ENCODE data around the gene RRBP1.

Gene RRBP1

DNA sequence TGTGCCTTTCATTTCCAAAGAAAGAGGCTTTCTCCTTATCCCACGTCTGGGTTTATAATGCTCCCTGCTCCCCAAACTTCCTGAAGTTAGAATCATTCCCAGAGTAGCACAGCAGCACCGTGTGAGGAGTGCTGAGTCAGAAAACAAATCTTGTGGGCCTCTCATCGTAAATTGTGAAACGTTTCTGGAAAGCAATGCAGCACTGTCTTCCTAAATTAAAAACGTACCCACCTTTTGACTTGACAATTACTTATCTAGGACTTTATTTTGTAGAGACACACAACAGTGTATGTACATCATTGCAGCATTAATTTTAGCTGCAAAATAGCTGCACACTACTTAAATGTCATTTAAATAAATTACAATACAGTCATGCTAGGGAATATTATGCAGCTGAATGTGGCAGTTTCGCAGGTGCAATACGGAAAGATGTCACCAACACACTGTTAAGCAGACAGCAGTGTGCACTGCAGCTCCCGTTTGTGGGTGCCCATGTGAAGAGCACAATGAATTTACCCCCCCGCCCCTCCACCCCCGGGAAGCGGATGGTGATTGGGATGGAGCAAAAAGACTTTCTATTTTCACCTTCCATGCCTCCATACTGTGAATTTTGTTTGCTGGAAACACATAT lies 30.8 kb downstream of the RRBP1 start:
- in situ Hi-C loops (cut with MboI; ENCODE audit: low sequenced_read_pairs), result no loop called here

- in situ Hi-C loops (cut with MboI; ENCODE audit: low sequenced_read_pairs), result no loop called here
Observed at GRCh38 chr20:17650301-17651128, 31.5 kb downstream of the RRBP1 start.

- in situ Hi-C loops (cut with MboI; ENCODE audit: low sequenced_read_pairs), result no loop called here
Observed at GRCh38 chr20:17648791-17649730, 33.0 kb downstream of the RRBP1 start.

DNA sequence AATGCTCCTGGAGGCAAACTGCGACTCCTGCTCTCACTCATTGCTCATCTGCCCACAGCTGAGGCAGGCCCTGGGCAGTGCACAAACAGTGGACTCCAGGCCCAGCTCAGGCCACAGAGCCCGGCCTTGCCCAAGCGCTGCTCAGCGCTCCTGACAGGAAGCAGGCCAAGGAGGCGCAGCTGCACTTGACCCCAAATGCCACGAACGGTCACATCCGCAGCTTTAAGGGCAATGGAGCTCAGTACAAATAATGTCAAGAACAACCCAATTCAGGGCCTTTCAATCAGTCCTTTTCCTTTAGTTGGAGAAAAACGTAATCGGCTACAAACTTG lies 33.8 kb downstream of the RRBP1 start:
- in situ Hi-C loops (cut with MboI; ENCODE audit: low sequenced_read_pairs), result no loop called here

GRCh38 chr20:17647391-17648314 lies 34.4 kb downstream of the RRBP1 start:
- in situ Hi-C loops (cut with MboI; ENCODE audit: low sequenced_read_pairs), result no loop called here

DNA sequence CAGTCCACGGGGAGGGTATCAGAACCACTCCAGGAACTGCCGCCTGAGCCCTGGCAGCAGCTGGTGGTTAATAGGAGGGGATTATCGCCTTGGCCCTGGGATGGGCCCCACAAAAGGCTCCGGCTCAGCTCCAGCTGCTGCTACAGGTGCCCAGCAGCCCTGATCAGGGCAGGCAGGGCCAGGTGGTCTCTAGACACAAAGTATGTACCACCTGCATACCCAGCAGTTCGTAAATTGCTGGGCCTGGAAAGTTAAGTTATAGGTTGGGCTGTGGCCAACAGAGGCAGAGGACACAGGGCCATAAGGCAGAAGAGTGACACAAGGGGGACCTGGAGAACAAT lies 35.1 kb downstream of the RRBP1 start:
- in situ Hi-C loops (cut with MboI; ENCODE audit: low sequenced_read_pairs), result no loop called here

- in situ Hi-C loops (cut with MboI; ENCODE audit: low sequenced_read_pairs), result no loop called here
Observed at GRCh38 chr20:17646209-17646960, 35.7 kb downstream of the RRBP1 start.

DNA sequence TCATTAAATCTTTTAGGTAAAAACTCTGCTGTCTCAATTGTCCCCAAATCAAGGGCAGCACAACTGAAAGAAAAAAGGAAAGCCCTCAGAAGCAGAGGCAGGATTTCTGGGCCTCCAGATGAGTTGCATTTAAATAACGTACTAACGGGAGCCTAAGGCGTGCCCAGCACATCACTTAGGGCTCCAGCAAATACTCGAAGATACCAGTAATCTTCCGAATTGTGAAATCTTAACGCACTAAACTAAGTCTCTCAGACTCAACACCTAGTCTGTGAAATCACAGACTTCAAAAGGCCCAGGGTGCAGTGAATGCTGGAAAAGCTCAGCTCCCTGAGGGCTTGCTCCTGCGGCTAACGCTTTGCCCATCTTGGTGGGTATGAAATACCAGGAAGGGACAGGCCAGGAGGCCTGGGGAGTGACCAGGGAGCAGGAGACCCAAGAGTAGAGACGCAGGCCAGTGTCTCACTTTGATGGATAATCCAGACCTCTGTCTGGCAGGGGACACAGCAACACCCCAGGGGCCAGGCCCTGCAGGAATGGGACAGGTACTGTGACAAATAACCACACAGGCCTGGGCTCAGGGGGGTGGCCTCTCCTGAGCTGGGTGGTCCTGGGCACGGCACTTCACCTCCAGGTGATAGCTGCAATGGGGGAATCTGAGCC lies 36.4 kb downstream of the RRBP1 start:
- in situ Hi-C loops (cut with MboI; ENCODE audit: low sequenced_read_pairs), result no loop called here

- in situ Hi-C loops (cut with MboI; ENCODE audit: low sequenced_read_pairs), result no loop called here
Observed at GRCh38 chr20:17645010-17645409, 37.0 kb downstream of the RRBP1 start.

GRCh38 chr20:17644451-17644850 lies 37.6 kb downstream of the RRBP1 start:
- in situ Hi-C loops (cut with MboI; ENCODE audit: low sequenced_read_pairs), result no loop called here

DNA sequence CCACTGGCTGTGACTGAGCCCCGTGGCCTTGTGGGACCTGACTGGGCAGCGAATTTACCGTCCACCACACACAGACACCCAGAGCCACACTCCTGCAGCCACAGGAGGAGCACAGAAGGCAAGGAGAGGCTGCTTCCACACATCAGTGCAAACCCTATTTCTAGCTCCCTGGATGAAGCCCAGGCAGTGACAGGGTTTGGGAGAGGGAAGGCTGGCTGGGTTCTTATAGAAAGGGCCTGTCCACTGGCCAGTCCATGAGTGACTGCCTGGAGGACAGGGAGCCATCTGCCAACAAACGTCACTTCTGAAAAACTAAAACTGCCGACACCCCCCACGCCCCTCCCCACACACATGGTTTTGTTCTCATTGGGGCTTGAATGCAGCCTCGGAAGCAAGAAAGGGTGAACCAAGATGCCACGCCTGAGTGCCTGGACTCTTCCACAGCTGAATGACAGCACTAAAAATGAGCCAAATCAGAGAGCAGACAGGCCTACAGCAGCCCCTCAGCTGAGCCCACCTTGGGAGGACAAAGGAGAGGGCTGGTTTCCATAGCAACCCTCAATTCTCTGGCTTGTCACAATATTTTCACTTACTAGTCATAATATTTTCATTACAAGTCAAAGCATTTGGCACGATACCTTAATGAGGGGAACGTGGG lies 38.4 kb downstream of the RRBP1 start:
- in situ Hi-C loops (cut with MboI; ENCODE audit: low sequenced_read_pairs), result no loop called here

- in situ Hi-C loops (cut with MboI; ENCODE audit: low sequenced_read_pairs), result no loop called here
Observed at GRCh38 chr20:17642404-17643269, 39.4 kb downstream of the RRBP1 start.

- in situ Hi-C loops (cut with MboI; ENCODE audit: low sequenced_read_pairs), result no loop called here
Observed at GRCh38 chr20:17641993-17642392, 40.0 kb downstream of the RRBP1 start.

- in situ Hi-C loops (cut with MboI; ENCODE audit: low sequenced_read_pairs), result no loop called here
Observed at GRCh38 chr20:17641520-17641964, 40.5 kb downstream of the RRBP1 start.

- in situ Hi-C loops (cut with MboI; ENCODE audit: low sequenced_read_pairs), result no loop called here
Observed at GRCh38 chr20:17640875-17641378, 41.1 kb downstream of the RRBP1 start.

- in situ Hi-C loops (cut with MboI; ENCODE audit: low sequenced_read_pairs), result no loop called here
Observed at GRCh38 chr20:17640146-17640874, 41.7 kb downstream of the RRBP1 start.

DNA sequence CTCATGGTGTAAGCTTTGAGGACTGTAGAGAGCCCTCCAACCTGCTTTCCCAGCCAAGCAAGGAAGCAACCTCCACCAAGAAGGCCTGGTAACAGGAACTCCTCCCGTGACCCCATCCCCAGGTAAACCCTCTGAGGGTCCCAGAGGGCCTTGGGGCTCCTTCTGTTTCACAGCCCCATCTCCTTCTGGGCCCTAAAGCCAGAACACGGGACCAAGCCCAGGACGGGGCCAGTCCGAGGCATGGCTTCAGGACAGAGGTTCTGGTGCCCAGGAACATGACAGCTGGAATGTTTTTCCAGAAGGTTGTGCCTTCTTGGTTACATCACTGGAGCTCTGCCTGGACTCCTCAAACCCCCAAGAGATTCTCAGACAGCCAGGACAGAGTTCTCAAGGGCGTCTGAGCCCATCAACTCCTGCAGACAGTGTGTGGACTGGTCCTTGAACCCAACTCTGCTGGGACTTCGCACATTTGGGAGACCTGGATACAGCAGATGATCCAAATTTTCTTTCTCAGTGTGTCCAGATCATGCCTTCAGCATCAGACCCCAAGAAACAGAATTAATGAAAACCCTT lies 43.1 kb downstream of the RRBP1 start:
- in situ Hi-C loops (cut with MboI; ENCODE audit: low sequenced_read_pairs), result no loop called here
